K562 (cell line): Measurements from ENCODE around the gene ERVH48-1. TPM values are rescaled to one million over a fixed set of nuclear protein-coding genes. Genes with fewer than 3 reads are reported as not detected.

Experiments used
- CHD2 ChIP-seq: IDR thresholded peaks from 2 replicates; pipeline ENCODE4 v1.6.1; 2011; ENCODE audit warnings: low read depth, low read length
- CREM ChIP-seq: IDR thresholded peaks from 2 replicates; pipeline ENCODE4 v1.6.1; 2014; ENCODE audit warnings: antibody characterized with exemption, low read depth
- IFI16 ChIP-seq: fragments of 250-450 bp; sonication (Bioruptor Pico); IDR thresholded peaks from 2 replicates; pipeline ENCODE4 v2.1.2; 2022; ENCODE audit warnings: mild to moderate bottlenecking, inconsistent platforms
- JUNB ChIP-seq: fragments of 450-650 bp; formaldehyde crosslinking; conservative IDR thresholded peaks from 2 replicates; pipeline ENCODE4 v1.4.0; 2020; ENCODE audit warnings: mild to moderate bottlenecking
- NCOA4 ChIP-seq: fragments of 450-650 bp; IDR thresholded peaks from 2 replicates; pipeline ENCODE4 v1.6.1; 2018; ENCODE audit warnings: mild to moderate bottlenecking; ENCODE audit not compliant: partially characterized antibody
- NEUROD1 ChIP-seq: fragments of 150-350 bp; IDR thresholded peaks from 2 replicates; pipeline ENCODE4 v1.6.1; 2014; ENCODE audit warnings: borderline replicate concordance, low read length, low read depth; ENCODE audit not compliant: partially characterized antibody
- RB1 ChIP-seq: fragments of 450-650 bp; IDR thresholded peaks from 2 replicates; pipeline ENCODE4 v1.6.1; 2017; ENCODE audit warnings: low read depth, mild to moderate bottlenecking
- RBM14 ChIP-seq: fragments of 200-400 bp; formaldehyde crosslinking; IDR thresholded peaks from 2 replicates; pipeline ENCODE4 v1.6.1; 2018; ENCODE audit warnings: low read depth, mild to moderate bottlenecking, low read length, moderate library complexity, borderline replicate concordance; ENCODE audit not compliant: insufficient read depth
- SMAD2 ChIP-seq: fragments of 150-350 bp; IDR thresholded peaks from 2 replicates; pipeline ENCODE4 v1.6.1; 2014; ENCODE audit warnings: low read depth, mild to moderate bottlenecking, low read length
- TCF3 ChIP-seq: sonication (generic); formaldehyde crosslinking; IDR thresholded peaks from 2 replicates; pipeline ENCODE4 v1.4.0; 2020; ENCODE audit warnings: mild to moderate bottlenecking, missing genetic modification reagents
- ZNF384 ChIP-seq: IDR thresholded peaks from 2 replicates; pipeline ENCODE4 v1.6.1; 2012; ENCODE audit warnings: low read depth, low read length, improper control_type of control experiment
- ZSCAN32 ChIP-seq: fragments of 450-650 bp; formaldehyde crosslinking; IDR thresholded peaks from 2 replicates; pipeline ENCODE4 v1.4.0; 2020; ENCODE audit warnings: mild to moderate bottlenecking, moderate library complexity
- polyA plus RNA-seq, 8 experiments: library from polyadenylated mRNA; depleted of rRNA in 4 of 8; stranded (reverse) in 5 of 8; unstranded in 3 of 8; fragments of >200 nt; fragmentation: Nextera tagmentation in 2 of 8; fragmentation: Illumina TruSeq in 1 of 8; extraction: Ambion mirVana in 2 of 8; extraction: Trizol in 1 of 8; gene quantifications; 2 replicates each; pipeline versions ENCODE4 v1.2.1 to v1.2.3, GENCODE V29; 2011 to 2014; ENCODE audit warnings: inconsistent platforms in 1 of 8, missing spikeins in 1 of 8
- total RNA-seq, 7 experiments: library from RNA; depleted of rRNA in 6 of 7; stranded (reverse); fragments of >200 nt in 6 of 7; fragmentation: Illumina TruSeq in 2 of 7; extraction: Trizol in 2 of 7; gene quantifications; 2 replicates each; pipeline versions ENCODE4 v1.2.1 to v1.2.3, GENCODE V29; 2011 to 2021; ENCODE audit warnings: low replicate concordance in 1 of 7
- TF ChIP-seq, protein P1 (sequence below): fragments of 200-800 bp; sonication (Bioruptor generic); IDR thresholded peaks from 2 replicates; pipeline ENCODE4 v1.6.1; 2017; ENCODE audit warnings: missing genetic modification characterization, missing compliant biosample characterization
- TF ChIP-seq, protein P2 (sequence below): sonication (generic); formaldehyde crosslinking; IDR thresholded peaks from 2 replicates; pipeline ENCODE4 v1.4.0; 2020; ENCODE audit warnings: mild to moderate bottlenecking, missing genetic modification reagents
- TF ChIP-seq, protein P3 (sequence below): fragments of 450-650 bp; formaldehyde crosslinking; IDR thresholded peaks from 2 replicates; pipeline ENCODE4 v1.4.0; 2020; ENCODE audit warnings: mild to moderate bottlenecking
- TF ChIP-seq, protein P4 (sequence below): sonication (generic); formaldehyde crosslinking; IDR thresholded peaks from 2 replicates; pipeline ENCODE4 v1.8.1; 2022; ENCODE audit warnings: missing genetic modification reagents
- TF ChIP-seq, protein P5 (sequence below): fragments of 450-650 bp; formaldehyde crosslinking; IDR thresholded peaks from 2 replicates; pipeline ENCODE4 v1.4.0; 2022; ENCODE audit warnings: missing genetic modification characterization
- TF ChIP-seq, protein P6 (sequence below): fragments of 250-450 bp; sonication (Bioruptor Pico); IDR thresholded peaks from 2 replicates; pipeline ENCODE4 v1.8.0; 2022; ENCODE audit warnings: moderate library complexity, mild to moderate bottlenecking, inconsistent platforms

ERVH48-1 gene
- total and polyA plus RNA-seq, 9 of the 15 experiments (the other 6 are each of a cell fraction or from before 2014, with no cell fraction given) = 0.08 to 0.49 (median 0.16) TPM; not detected in 3

DNA sequence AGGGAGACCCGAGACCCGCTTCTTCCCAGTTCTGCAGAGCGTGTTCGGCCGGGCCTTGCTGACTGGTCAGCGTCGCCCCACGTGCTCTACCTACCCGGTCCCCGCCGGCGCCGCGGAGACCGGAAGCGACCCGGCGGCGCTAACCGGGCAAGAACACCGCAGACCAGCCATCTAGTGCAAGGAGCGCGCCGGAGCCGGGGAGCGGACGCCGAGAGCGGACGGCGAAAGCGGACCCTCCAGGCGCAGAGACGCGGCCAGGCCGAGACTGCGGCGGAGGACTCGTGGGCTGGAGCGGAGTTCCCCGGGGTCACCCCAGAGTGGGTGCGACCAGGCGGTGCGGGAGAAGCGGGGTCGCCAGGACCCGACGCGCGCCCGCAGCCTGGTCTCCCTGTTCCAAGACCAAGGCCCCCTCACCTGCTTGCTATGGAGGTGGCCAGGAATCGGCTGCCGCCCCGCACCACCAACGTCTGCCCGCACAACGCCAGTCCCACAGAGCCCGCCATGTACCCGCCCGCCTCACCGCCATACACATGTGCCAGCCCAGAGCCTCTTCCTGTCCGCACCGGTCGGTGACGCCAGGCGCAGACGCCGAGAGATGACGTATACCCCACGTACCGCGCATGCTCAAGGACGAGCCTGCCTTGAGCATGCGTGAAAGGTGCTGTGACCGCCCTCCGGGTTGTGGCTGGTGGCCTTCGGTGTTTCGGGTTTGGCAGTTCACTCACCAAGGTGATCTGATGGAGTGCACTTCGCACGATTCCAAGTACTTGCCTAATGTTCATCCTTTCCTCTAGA lies 46.2 kb downstream of the ERVH48-1 start, which contains the start of gene WDR4 (continued):
- TF ChIP-seq, protein P1, sequence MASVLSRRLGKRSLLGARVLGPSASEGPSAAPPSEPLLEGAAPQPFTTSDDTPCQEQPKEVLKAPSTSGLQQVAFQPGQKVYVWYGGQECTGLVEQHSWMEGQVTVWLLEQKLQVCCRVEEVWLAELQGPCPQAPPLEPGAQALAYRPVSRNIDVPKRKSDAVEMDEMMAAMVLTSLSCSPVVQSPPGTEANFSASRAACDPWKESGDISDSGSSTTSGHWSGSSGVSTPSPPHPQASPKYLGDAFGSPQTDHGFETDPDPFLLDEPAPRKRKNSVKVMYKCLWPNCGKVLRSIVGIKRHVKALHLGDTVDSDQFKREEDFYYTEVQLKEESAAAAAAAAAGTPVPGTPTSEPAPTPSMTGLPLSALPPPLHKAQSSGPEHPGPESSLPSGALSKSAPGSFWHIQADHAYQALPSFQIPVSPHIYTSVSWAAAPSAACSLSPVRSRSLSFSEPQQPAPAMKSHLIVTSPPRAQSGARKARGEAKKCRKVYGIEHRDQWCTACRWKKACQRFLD (CRISPR knock-in tag) = peak; percentile 62
- no peak for TF ChIP-seq ZSCAN32 (CRISPR knock-in tag)
- TF ChIP-seq RB1 = peak; percentile 79
- TF ChIP-seq, protein P2, sequence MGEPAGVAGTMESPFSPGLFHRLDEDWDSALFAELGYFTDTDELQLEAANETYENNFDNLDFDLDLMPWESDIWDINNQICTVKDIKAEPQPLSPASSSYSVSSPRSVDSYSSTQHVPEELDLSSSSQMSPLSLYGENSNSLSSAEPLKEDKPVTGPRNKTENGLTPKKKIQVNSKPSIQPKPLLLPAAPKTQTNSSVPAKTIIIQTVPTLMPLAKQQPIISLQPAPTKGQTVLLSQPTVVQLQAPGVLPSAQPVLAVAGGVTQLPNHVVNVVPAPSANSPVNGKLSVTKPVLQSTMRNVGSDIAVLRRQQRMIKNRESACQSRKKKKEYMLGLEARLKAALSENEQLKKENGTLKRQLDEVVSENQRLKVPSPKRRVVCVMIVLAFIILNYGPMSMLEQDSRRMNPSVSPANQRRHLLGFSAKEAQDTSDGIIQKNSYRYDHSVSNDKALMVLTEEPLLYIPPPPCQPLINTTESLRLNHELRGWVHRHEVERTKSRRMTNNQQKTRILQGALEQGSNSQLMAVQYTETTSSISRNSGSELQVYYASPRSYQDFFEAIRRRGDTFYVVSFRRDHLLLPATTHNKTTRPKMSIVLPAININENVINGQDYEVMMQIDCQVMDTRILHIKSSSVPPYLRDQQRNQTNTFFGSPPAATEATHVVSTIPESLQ (CRISPR knock-in tag) = peak; percentile 74
- TF ChIP-seq CHD2 = no peak
- TF ChIP-seq ZNF384 = peak; percentile 24; the same call in 1 of the 2 replicates
- no peak for TF ChIP-seq JUNB (CRISPR knock-in tag)
- TF ChIP-seq TCF3 (CRISPR knock-in tag) = no peak; the same call in 1 of the 2 replicates
- no peak for TF ChIP-seq IFI16
- TF ChIP-seq NCOA4 = no peak
- TF ChIP-seq, protein P3, sequence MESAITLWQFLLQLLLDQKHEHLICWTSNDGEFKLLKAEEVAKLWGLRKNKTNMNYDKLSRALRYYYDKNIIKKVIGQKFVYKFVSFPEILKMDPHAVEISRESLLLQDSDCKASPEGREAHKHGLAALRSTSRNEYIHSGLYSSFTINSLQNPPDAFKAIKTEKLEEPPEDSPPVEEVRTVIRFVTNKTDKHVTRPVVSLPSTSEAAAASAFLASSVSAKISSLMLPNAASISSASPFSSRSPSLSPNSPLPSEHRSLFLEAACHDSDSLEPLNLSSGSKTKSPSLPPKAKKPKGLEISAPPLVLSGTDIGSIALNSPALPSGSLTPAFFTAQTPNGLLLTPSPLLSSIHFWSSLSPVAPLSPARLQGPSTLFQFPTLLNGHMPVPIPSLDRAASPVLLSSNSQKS (CRISPR knock-in tag) = 0 out of 2 replicates have a peak, but pooled peaks have one; percentile 41
- peak; percentile 54 for TF ChIP-seq NEUROD1
- TF ChIP-seq CREM = peak; percentile 100
- peak; percentile 97; the same call in 1 of the 2 replicates for TF ChIP-seq RBM14
- TF ChIP-seq, protein P4, sequence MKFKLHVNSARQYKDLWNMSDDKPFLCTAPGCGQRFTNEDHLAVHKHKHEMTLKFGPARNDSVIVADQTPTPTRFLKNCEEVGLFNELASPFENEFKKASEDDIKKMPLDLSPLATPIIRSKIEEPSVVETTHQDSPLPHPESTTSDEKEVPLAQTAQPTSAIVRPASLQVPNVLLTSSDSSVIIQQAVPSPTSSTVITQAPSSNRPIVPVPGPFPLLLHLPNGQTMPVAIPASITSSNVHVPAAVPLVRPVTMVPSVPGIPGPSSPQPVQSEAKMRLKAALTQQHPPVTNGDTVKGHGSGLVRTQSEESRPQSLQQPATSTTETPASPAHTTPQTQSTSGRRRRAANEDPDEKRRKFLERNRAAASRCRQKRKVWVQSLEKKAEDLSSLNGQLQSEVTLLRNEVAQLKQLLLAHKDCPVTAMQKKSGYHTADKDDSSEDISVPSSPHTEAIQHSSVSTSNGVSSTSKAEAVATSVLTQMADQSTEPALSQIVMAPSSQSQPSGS (CRISPR knock-in tag) = peak; percentile 23; the same call in 1 of the 2 replicates
- TF ChIP-seq, protein P5, sequence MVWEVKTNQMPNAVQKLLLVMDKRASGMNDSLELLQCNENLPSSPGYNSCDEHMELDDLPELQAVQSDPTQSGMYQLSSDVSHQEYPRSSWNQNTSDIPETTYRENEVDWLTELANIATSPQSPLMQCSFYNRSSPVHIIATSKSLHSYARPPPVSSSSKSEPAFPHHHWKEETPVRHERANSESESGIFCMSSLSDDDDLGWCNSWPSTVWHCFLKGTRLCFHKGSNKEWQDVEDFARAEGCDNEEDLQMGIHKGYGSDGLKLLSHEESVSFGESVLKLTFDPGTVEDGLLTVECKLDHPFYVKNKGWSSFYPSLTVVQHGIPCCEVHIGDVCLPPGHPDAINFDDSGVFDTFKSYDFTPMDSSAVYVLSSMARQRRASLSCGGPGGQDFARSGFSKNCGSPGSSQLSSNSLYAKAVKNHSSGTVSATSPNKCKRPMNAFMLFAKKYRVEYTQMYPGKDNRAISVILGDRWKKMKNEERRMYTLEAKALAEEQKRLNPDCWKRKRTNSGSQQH = 0 out of 2 replicates have a peak, but pooled peaks have one; percentile 31
- TF ChIP-seq, protein P6, sequence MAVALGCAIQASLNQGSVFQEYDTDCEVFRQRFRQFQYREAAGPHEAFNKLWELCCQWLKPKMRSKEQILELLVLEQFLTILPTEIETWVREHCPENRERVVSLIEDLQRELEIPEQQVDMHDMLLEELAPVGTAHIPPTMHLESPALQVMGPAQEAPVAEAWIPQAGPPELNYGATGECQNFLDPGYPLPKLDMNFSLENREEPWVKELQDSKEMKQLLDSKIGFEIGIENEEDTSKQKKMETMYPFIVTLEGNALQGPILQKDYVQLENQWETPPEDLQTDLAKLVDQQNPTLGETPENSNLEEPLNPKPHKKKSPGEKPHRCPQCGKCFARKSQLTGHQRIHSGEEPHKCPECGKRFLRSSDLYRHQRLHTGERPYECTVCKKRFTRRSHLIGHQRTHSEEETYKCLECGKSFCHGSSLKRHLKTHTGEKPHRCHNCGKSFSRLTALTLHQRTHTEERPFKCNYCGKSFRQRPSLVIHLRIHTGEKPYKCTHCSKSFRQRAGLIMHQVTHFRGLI (CRISPR knock-in tag) = no peak
- TF ChIP-seq SMAD2 = no peak
